PFSK-1 (cell line): Measurements from ENCODE around the gene TK2.

Source experiments
- FOXP2 ChIP-seq: optimal IDR thresholded peaks from 2 replicates; pipeline ENCODE3; 2011; ENCODE audit warnings: borderline replicate concordance, control low read depth, inconsistent platforms; ENCODE audit not compliant: insufficient read depth; ENCODE audit errors: extremely low read length, extremely low read depth
- POLR2AphosphoS5 ChIP-seq: IDR thresholded peaks from 2 replicates; pipeline ENCODE4 v1.6.1; 2012; ENCODE audit warnings: low read depth, mild to moderate bottlenecking, control low read depth, low read length, moderate library complexity
- SIN3A ChIP-seq: IDR thresholded peaks from 2 replicates; pipeline ENCODE4 v1.6.1; 2012; ENCODE audit warnings: mild to moderate bottlenecking, low read length, moderate library complexity, borderline replicate concordance; ENCODE audit not compliant: insufficient read depth
- TAF1 ChIP-seq: IDR thresholded peaks from 2 replicates; pipeline ENCODE4 v1.6.1; 2012; ENCODE audit warnings: low read length, control low read depth, borderline replicate concordance; ENCODE audit not compliant: insufficient read depth
- TF ChIP-seq, protein P1 (sequence below), 2 experiments: IDR thresholded peaks; 2 replicates each; pipeline versions ENCODE4 v1.6.1 to v1.8.0; 2011 to 2012; ENCODE audit warnings: low read depth in 2 of 2, low read length in 2 of 2, control low read depth in 1 of 2, inconsistent platforms in 1 of 2, mild to moderate bottlenecking in 1 of 2, moderate library complexity in 1 of 2; ENCODE audit not compliant: insufficient read depth in 1 of 2

TK2 gene

DNA sequence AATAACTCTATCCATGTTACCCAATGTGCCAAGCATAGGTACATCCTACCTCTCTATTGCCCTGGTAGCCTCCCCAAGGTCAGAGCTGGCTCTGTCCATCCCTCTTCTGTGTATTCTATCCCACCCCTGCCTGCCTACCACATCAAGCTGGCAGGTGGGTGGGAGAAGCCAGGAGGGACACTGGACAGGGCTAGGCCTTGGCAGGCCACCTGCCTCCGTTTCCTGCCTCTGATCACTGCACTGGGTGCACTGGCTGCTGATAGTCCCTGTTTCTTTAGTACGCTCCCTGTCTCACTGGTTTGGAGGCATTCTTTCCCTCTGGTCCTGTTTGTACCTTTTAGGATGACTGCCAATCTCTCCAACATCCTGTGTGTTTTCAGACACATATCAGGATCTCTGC is 12.7 kb downstream of the TK2 start:
- TF ChIP-seq, protein P1, sequence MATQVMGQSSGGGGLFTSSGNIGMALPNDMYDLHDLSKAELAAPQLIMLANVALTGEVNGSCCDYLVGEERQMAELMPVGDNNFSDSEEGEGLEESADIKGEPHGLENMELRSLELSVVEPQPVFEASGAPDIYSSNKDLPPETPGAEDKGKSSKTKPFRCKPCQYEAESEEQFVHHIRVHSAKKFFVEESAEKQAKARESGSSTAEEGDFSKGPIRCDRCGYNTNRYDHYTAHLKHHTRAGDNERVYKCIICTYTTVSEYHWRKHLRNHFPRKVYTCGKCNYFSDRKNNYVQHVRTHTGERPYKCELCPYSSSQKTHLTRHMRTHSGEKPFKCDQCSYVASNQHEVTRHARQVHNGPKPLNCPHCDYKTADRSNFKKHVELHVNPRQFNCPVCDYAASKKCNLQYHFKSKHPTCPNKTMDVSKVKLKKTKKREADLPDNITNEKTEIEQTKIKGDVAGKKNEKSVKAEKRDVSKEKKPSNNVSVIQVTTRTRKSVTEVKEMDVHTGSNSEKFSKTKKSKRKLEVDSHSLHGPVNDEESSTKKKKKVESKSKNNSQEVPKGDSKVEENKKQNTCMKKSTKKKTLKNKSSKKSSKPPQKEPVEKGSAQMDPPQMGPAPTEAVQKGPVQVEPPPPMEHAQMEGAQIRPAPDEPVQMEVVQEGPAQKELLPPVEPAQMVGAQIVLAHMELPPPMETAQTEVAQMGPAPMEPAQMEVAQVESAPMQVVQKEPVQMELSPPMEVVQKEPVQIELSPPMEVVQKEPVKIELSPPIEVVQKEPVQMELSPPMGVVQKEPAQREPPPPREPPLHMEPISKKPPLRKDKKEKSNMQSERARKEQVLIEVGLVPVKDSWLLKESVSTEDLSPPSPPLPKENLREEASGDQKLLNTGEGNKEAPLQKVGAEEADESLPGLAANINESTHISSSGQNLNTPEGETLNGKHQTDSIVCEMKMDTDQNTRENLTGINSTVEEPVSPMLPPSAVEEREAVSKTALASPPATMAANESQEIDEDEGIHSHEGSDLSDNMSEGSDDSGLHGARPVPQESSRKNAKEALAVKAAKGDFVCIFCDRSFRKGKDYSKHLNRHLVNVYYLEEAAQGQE (IDR thresholded peaks at IDR 0.05; ENCODE audit: insufficient read depth in 1 of 2, low read depth in 2 of 2, low read length in 2 of 2), result no peak
- no peak for TF ChIP-seq FOXP2
- TF ChIP-seq SIN3A, result no peak
- TF ChIP-seq POLR2AphosphoS5, result no peak
- no peak for TF ChIP-seq TAF1

- TF ChIP-seq, protein P1 (IDR thresholded peaks at IDR 0.05; ENCODE audit: insufficient read depth in 1 of 2, low read depth in 2 of 2, low read length in 2 of 2), result no peak
Measured at GRCh38 chr16:66536525-66536924, 13.4 kb downstream of the TK2 start.

DNA sequence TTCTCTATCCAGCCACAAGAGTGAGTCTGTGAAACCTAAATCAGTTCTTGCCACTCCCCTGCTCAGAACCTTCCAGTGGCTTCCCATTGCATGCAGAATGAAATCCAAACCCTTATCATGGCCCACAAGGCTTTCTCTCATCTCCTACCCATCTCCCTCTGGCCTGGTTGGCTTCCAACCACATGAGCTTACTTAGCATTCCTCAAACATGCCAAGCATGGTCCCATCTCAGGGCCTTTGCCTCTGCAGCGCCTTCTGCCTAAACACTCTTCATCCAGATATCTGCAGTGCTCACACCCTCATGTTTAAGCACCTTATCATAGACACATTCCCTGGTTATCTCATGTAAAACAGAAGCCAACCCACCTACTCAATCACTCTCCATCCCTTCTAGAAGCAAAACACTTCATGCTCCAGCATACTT is 15.5 kb downstream of the TK2 start:
- TF ChIP-seq POLR2AphosphoS5 (no peak), FOXP2 (no peak), SIN3A (no peak), TAF1 (no peak)
- TF ChIP-seq, protein P1 (IDR thresholded peaks at IDR 0.05; ENCODE audit: insufficient read depth in 1 of 2, low read depth in 2 of 2, low read length in 2 of 2), result no peak

DNA sequence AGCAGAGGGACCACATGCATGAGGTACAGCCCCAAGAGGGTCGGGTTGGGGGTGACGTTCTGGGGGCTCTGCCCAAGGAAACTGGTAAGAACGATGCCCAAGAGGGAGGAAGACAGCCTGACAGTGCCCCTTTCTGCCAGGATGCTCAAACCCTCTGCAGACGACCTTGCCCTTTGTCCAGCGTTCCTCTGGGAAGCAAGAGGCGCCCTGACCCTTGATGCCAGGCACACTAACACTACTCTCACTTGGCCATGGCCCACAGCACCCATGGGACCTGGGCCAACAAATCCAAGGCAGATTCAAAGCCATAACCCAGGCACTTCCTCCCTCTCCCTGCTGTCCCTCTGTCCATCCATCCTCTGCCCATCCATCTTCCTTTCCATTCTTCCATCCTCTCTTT is 20.4 kb downstream of the TK2 start:
- TF ChIP-seq, protein P1 (IDR thresholded peaks at IDR 0.05; ENCODE audit: insufficient read depth in 1 of 2, low read depth in 2 of 2, low read length in 2 of 2), result no peak
- no peak for TF ChIP-seq POLR2AphosphoS5
- no peak for TF ChIP-seq FOXP2
- no peak for TF ChIP-seq TAF1
- no peak for TF ChIP-seq SIN3A

- TF ChIP-seq SIN3A, result no peak
- TF ChIP-seq FOXP2, result no peak
- TF ChIP-seq TAF1, result no peak
- TF ChIP-seq POLR2AphosphoS5, result no peak
- TF ChIP-seq, protein P1 (IDR thresholded peaks at IDR 0.05; ENCODE audit: insufficient read depth in 1 of 2, low read depth in 2 of 2, low read length in 2 of 2), result no peak
Measured at GRCh38 chr16:66528294-66528693, 21.6 kb downstream of the TK2 start.
